ENCODE data around the gene HOXA1.
"Not testable (repeated sequence)": the region's sequence is repeated elsewhere in the genome, so short reads cannot be mapped to it uniquely, and the experiment has no call there.

The HOXA1 gene

DNA sequence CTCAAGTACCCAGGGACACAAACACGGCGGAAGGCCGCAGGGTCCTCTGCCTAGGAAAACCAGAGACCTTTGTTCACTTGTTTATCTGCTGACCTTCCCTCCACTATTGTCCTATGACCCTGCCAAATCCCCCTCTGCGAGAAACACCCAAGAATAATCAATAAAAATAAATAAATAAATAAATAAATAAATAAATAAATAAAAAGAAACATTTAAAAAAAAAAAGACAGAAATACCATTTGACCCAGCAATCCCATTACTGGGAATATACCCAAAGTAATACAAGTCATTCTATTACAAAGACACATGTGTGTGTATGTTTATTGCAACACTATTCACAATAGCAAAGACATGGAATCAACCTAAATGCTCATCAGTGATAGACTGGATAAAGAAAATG is 49.8 kb downstream of the HOXA1 start:
- DNase-seq (ENCODE audit: low spot score): not testable (repeated sequence)

DNA sequence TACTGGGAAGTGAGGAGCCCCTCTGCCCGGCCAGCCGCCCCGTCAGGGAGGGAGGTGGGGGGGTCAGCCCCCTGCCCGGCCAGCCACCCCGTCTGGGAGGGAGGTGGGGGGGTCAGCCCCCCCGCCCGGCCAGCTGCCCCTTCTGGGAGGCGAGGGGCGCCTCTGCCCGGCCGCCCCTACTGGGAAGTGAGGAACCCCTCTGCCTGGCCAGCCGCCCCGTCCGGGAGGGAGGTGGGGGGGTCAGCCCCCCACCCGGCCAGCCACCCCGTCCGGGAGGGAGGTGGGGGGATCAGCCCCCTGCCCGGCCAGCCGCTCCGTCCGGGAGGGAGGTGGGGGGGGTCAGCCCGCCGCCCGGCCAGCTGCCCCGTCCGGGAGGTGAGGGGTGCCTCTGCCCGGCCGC is 50.7 kb downstream of the HOXA1 start:
- not testable (repeated sequence) for DNase-seq (ENCODE audit: low spot score)
